K562 (cell line): ENCODE results near the gene FOXO3. TPM values are rescaled to one million over a fixed set of nuclear protein-coding genes. Genes with fewer than 3 reads are reported as not detected.

Experiments
- MCM5 ChIP-seq: fragments of 450-650 bp; IDR thresholded peaks from 2 replicates; pipeline ENCODE4 v1.6.1; 2016; ENCODE audit warnings: low read depth
- POU5F1 ChIP-seq: fragments of 150-350 bp; IDR thresholded peaks from 2 replicates; pipeline ENCODE4 v1.6.1; 2014; ENCODE audit warnings: borderline replicate concordance, low read length, low read depth, mild to moderate bottlenecking; ENCODE audit not compliant: partially characterized antibody
- SMC3 ChIP-seq: conservative IDR thresholded peaks from 2 replicates; pipeline ENCODE4 v1.6.1; 2011; ENCODE audit warnings: low read depth, low read length, improper control_type of control experiment; ENCODE audit not compliant: insufficient read depth
- ZNF23 ChIP-seq: fragments of 250-450 bp; sonication (Bioruptor Pico); IDR thresholded peaks from 2 replicates; pipeline ENCODE4 v1.4.0; 2020; ENCODE audit warnings: mild to moderate bottlenecking
- polyA plus RNA-seq, 8 experiments: library from polyadenylated mRNA; depleted of rRNA in 4 of 8; stranded (reverse) in 5 of 8; unstranded in 3 of 8; fragments of >200 nt; fragmentation: Nextera tagmentation in 2 of 8; fragmentation: Illumina TruSeq in 1 of 8; extraction: Ambion mirVana in 2 of 8; extraction: Trizol in 1 of 8; gene quantifications; 2 replicates each; pipeline versions ENCODE4 v1.2.1 to v1.2.3, GENCODE V29; 2011 to 2014; ENCODE audit warnings: inconsistent platforms in 1 of 8, missing spikeins in 1 of 8
- total RNA-seq, 7 experiments: library from RNA; depleted of rRNA in 6 of 7; stranded (reverse); fragments of >200 nt in 6 of 7; fragmentation: Illumina TruSeq in 2 of 7; extraction: Trizol in 2 of 7; gene quantifications; 2 replicates each; pipeline versions ENCODE4 v1.2.1 to v1.2.3, GENCODE V29; 2011 to 2021; ENCODE audit warnings: low replicate concordance in 1 of 7
- TF ChIP-seq, protein P1 (sequence below), 3 experiments: fragments of 200-800 bp in 1 of 3; sonication (Bioruptor generic) in 1 of 3; sonication (generic) in 1 of 3; formaldehyde crosslinking in 1 of 3; IDR thresholded peaks; 2 replicates each; pipeline versions ENCODE4 v1.6.1 to v1.8.0; 2016 to 2022; ENCODE audit warnings: mild to moderate bottlenecking in 2 of 3, missing compliant biosample characterization in 2 of 3, missing genetic modification characterization in 2 of 3, missing genetic modification reagents in 1 of 3
- TF ChIP-seq, protein P2 (sequence below): fragments of 250-450 bp; sonication (Bioruptor Pico); IDR thresholded peaks from 2 replicates; pipeline ENCODE4 v1.4.0; 2020; ENCODE audit warnings: borderline replicate concordance
- TF ChIP-seq, protein P3 (sequence below): fragments of 450-650 bp; IDR thresholded peaks from 2 replicates; pipeline ENCODE4 v1.6.1; 2017; ENCODE audit warnings: mild to moderate bottlenecking, moderate library complexity
- TF ChIP-seq, protein P4 (sequence below): fragments of 450-650 bp; IDR thresholded peaks from 2 replicates; pipeline ENCODE4 v1.6.1; 2016; ENCODE audit warnings: mild to moderate bottlenecking, moderate library complexity

The FOXO3 gene
- total and polyA plus RNA-seq, 9 of the 15 experiments (the other 6 are each of a cell fraction or from before 2014, with no cell fraction given): 3.0 to 14.6 (median 6.0) TPM

DNA sequence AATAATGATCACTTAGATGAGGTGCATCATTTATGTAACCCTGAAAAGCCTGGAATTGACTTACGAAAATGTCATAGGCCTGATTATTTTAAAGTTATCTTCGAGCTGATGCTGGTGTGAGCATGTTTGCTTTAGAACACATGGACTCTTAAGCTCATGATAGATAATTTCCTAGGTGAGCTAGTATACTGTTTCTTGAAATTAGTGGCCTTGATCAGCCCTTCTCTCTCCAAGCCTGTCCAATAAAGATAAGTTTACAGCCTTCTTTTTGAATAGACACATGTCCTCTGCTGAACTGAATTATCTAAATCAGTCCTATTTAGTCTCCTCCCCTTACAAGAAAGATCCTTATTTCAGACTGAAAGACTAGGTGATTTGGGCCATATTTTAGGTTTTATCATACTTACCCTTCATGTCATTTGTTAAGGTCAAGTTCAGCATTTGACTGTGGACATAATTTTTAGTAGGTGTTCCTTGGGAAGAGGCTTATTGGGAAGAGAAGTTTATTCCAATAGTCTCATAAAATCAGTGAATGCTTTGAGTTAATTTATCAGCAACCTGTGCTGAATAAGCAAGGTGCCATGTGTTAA lies 15.3 kb downstream of the FOXO3 start (continued):
- TF ChIP-seq, protein P1, sequence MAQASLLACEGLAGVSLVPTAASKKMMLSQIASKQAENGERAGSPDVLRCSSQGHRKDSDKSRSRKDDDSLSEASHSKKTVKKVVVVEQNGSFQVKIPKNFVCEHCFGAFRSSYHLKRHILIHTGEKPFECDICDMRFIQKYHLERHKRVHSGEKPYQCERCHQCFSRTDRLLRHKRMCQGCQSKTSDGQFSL (CRISPR knock-in tag; IDR thresholded peaks at IDR 0.05): no peak
- TF ChIP-seq, protein P1 (tag; IDR thresholded peaks at IDR 0.05): no peak
- TF ChIP-seq POU5F1: no peak
- TF ChIP-seq, protein P2, sequence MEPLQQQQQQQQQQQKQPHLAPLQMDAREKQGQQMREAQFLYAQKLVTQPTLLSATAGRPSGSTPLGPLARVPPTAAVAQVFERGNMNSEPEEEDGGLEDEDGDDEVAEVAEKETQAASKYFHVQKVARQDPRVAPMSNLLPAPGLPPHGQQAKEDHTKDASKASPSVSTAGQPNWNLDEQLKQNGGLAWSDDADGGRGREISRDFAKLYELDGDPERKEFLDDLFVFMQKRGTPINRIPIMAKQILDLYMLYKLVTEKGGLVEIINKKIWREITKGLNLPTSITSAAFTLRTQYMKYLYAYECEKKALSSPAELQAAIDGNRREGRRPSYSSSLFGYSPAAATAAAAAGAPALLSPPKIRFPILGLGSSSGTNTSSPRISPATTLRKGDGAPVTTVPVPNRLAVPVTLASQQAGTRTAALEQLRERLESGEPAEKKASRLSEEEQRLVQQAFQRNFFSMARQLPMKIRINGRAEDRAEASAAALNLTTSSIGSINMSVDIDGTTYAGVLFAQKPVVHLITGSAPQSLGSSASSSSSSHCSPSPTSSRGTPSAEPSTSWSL (CRISPR knock-in tag): no peak
- no peak for TF ChIP-seq ZNF23
- TF ChIP-seq, protein P3, sequence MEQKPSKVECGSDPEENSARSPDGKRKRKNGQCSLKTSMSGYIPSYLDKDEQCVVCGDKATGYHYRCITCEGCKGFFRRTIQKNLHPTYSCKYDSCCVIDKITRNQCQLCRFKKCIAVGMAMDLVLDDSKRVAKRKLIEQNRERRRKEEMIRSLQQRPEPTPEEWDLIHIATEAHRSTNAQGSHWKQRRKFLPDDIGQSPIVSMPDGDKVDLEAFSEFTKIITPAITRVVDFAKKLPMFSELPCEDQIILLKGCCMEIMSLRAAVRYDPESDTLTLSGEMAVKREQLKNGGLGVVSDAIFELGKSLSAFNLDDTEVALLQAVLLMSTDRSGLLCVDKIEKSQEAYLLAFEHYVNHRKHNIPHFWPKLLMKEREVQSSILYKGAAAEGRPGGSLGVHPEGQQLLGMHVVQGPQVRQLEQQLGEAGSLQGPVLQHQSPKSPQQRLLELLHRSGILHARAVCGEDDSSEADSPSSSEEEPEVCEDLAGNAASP: no peak
- TF ChIP-seq MCM5: no peak
- TF ChIP-seq, protein P4, sequence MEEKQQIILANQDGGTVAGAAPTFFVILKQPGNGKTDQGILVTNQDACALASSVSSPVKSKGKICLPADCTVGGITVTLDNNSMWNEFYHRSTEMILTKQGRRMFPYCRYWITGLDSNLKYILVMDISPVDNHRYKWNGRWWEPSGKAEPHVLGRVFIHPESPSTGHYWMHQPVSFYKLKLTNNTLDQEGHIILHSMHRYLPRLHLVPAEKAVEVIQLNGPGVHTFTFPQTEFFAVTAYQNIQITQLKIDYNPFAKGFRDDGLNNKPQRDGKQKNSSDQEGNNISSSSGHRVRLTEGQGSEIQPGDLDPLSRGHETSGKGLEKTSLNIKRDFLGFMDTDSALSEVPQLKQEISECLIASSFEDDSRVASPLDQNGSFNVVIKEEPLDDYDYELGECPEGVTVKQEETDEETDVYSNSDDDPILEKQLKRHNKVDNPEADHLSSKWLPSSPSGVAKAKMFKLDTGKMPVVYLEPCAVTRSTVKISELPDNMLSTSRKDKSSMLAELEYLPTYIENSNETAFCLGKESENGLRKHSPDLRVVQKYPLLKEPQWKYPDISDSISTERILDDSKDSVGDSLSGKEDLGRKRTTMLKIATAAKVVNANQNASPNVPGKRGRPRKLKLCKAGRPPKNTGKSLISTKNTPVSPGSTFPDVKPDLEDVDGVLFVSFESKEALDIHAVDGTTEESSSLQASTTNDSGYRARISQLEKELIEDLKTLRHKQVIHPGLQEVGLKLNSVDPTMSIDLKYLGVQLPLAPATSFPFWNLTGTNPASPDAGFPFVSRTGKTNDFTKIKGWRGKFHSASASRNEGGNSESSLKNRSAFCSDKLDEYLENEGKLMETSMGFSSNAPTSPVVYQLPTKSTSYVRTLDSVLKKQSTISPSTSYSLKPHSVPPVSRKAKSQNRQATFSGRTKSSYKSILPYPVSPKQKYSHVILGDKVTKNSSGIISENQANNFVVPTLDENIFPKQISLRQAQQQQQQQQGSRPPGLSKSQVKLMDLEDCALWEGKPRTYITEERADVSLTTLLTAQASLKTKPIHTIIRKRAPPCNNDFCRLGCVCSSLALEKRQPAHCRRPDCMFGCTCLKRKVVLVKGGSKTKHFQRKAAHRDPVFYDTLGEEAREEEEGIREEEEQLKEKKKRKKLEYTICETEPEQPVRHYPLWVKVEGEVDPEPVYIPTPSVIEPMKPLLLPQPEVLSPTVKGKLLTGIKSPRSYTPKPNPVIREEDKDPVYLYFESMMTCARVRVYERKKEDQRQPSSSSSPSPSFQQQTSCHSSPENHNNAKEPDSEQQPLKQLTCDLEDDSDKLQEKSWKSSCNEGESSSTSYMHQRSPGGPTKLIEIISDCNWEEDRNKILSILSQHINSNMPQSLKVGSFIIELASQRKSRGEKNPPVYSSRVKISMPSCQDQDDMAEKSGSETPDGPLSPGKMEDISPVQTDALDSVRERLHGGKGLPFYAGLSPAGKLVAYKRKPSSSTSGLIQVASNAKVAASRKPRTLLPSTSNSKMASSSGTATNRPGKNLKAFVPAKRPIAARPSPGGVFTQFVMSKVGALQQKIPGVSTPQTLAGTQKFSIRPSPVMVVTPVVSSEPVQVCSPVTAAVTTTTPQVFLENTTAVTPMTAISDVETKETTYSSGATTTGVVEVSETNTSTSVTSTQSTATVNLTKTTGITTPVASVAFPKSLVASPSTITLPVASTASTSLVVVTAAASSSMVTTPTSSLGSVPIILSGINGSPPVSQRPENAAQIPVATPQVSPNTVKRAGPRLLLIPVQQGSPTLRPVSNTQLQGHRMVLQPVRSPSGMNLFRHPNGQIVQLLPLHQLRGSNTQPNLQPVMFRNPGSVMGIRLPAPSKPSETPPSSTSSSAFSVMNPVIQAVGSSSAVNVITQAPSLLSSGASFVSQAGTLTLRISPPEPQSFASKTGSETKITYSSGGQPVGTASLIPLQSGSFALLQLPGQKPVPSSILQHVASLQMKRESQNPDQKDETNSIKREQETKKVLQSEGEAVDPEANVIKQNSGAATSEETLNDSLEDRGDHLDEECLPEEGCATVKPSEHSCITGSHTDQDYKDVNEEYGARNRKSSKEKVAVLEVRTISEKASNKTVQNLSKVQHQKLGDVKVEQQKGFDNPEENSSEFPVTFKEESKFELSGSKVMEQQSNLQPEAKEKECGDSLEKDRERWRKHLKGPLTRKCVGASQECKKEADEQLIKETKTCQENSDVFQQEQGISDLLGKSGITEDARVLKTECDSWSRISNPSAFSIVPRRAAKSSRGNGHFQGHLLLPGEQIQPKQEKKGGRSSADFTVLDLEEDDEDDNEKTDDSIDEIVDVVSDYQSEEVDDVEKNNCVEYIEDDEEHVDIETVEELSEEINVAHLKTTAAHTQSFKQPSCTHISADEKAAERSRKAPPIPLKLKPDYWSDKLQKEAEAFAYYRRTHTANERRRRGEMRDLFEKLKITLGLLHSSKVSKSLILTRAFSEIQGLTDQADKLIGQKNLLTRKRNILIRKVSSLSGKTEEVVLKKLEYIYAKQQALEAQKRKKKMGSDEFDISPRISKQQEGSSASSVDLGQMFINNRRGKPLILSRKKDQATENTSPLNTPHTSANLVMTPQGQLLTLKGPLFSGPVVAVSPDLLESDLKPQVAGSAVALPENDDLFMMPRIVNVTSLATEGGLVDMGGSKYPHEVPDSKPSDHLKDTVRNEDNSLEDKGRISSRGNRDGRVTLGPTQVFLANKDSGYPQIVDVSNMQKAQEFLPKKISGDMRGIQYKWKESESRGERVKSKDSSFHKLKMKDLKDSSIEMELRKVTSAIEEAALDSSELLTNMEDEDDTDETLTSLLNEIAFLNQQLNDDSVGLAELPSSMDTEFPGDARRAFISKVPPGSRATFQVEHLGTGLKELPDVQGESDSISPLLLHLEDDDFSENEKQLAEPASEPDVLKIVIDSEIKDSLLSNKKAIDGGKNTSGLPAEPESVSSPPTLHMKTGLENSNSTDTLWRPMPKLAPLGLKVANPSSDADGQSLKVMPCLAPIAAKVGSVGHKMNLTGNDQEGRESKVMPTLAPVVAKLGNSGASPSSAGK: peak; percentile 76
- no peak for TF ChIP-seq SMC3
